Motor neuron (in vitro differentiated cells): ENCODE measurements around the gene SH3RF2. TPM values are rescaled to one million over a fixed set of nuclear protein-coding genes. Genes with fewer than 3 reads are reported as not detected.

Experiments used
- ATAC-seq, 8 experiments: fragments of 200-7000 bp; cut with Tn5 transposase; replicated peaks in 6 of 8; 2 replicates each; pipeline ENCODE4 v1.8.0; 2021; ENCODE audit warnings: mild to moderate bottlenecking in 8 of 8, moderate library complexity in 8 of 8
- H3K27ac ChIP-seq, 2 donors: fragments of 250-450 bp; sonication (Bioruptor Pico); 2 replicates each; pipeline ENCODE4 v1.9.0; 2021; ENCODE audit warnings: antibody characterized with exemption in 2 of 2, mild to moderate bottlenecking in 2 of 2, moderate library complexity in 1 of 2
- H3K4me1 ChIP-seq, 2 donors: fragments of 250-450 bp; sonication (Bioruptor Pico); replicated peaks in 1 of 2; 2 replicates each; pipeline ENCODE4 v1.6.1; 2021; ENCODE audit warnings: antibody characterized with exemption in 2 of 2, mild to moderate bottlenecking in 2 of 2, moderate library complexity in 1 of 2
- H3K4me3 ChIP-seq, 5 donors: fragments of 250-450 bp; sonication (Bioruptor Pico); 2 replicates each; pipeline ENCODE4 v1.9.0; 2021; ENCODE audit warnings: antibody characterized with exemption in 5 of 5, mild to moderate bottlenecking in 5 of 5, moderate library complexity in 4 of 5
- WGBS, 10 experiments: fragments of 450-650 bp; shearing (Covaris generic); methylation state at CpG; one replicate each; pipeline ENCODE4 v1.0.0; 2022; 5-methylcytosine and 5-hydroxymethylcytosine counted together
- in situ Hi-C, 9 experiments: fragments of 400-800 bp; cut with MboI; loops; one replicate each; pipeline ENCODE4 v1.15.0; 2021; ENCODE audit warnings: low sequenced_read_pairs in 9 of 9, low pct_unique_long_range_greater_than_20kb in 2 of 9; ENCODE audit not compliant: unreplicated experiment in 9 of 9
- total RNA-seq, 8 experiments: library from RNA; unstranded; fragments of 300-600 nt; gene quantifications; 2 replicates each; pipeline versions ENCODE4 v1.2.3 to v1.2.4, GENCODE V29; 2022

SH3RF2 gene
- total RNA-seq, 8 experiments from 2014 or later = 0.05 to 0.85 (median 0.27) TPM; not detected in 1

- 0 to 80% (median 40%) methylated on average over 1 of the region's 2 CpGs; no CpG with 5 or more reads in 5 of the 10 experiments for whole genome bisulfite sequencing, 10 experiments
- no peak overlapping the region for H3K27ac ChIP-seq
- peak in 1 of 8 experiments; percentile 31 for ATAC-seq
- in situ Hi-C loops = loop anchor here in 2 of 9 experiments (25.0 kb wide), 2 partner anchors 1860 to 1885 kb away; no protein-coding TSS in a partner anchor
- H3K4me1 ChIP-seq = peaks cover 0 to 5% of the 10 kb centered on the region in 2 donors
- H3K4me3 ChIP-seq = no peak overlapping the region
Observed at GRCh38 chr5:146072595-146072994, 136.2 kb downstream of the SH3RF2 start.

GRCh38 chr5:146073239-146073900, 137.0 kb downstream of the SH3RF2 start:
- H3K4me3 ChIP-seq = no peak overlapping the region
- no peak overlapping the region for H3K27ac ChIP-seq
- peaks cover 0 to 5% of the 10 kb centered on the region in 2 donors for H3K4me1 ChIP-seq
- 0 to 46% (median 23%) methylated on average over 1 to 9 of the region's 9 CpGs for WGBS, 10 experiments
- ATAC-seq = peak in 2 of 8 experiments; percentile 24 to 47
- in situ Hi-C loops = loop anchor here in 2 of 9 experiments (25.0 kb wide), 2 partner anchors 1861 to 1886 kb away; no protein-coding TSS in a partner anchor

DNA sequence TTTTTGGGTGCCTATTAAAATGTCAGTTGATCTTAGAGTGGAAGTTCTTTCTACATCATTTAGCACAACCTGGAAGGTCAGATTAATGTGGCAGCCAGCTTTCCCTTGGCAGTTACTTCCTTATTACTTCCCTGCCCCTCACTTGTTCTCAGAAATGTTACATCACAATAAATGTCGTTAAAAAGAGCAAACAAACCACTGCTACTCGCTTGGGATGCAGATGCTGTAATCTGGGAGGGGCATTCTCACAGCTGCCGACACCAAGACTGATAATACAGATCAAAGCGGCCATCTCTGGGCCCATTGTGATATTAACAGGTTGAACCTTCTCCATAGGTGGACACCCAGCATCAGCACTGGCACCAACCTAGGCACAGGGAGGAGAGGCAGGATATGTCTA, 139.7 kb downstream of the SH3RF2 start:
- in situ Hi-C loops = no loop called here
- ATAC-seq = peak in 6 of 8 experiments; percentile 26 to 65 (median 46)
- Histone ChIP-seq H3K4me1 (peaks cover 1 to 5% of the 10 kb centered on the region in 2 donors), H3K27ac (no peak overlapping the region), H3K4me3 (no peak overlapping the region)
- WGBS, 10 experiments = 6 to 53% (median 26%) methylated on average over 2 to 4 of the region's 4 CpGs; no CpG with 5 or more reads in 2 of the 10 experiments

DNA sequence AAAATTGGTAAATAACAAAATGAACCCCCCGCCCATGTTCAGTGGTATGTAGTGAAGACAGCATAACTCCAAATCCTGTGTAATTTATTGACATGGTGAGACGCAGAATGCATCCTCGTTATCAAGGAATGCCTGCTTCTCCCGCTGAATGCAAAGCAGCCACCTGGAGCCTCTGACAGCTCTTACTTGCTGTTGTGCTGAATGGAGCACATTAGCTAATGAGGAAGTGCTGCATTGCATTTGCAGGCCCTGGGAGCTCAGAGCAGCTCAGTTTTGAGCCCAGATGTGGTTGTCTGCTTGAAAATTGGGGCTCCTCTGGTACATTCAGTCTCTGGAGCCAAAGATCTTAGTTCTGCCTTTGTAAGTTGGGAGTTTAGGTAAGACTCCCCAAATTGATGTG, 140.1 kb downstream of the SH3RF2 start:
- in situ Hi-C loops = no loop called here
- 30 to 80% (median 49%) methylated on average over 1 to 4 of the region's 4 CpGs; no CpG with 5 or more reads in 6 of the 10 experiments for WGBS, 10 experiments

DNA sequence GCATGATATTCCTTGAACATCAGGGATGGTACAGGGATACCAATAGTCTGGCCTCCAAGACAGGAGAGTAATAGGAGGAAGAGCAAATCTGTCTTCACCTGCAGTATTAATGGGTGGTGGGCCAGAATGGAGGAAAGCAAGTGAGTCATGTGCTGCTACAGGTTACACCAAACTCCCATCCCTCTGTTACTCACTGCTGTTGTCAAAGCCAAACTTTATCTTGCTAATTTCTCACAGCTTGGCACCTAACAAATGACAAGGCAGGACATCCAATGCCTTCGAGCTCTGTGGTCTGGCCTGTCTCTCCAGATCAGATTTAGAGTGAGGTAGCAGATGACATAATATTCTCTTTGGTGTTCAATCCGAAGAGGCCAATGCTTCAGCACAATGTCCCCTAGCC, 142.2 kb downstream of the SH3RF2 start:
- no peak for ATAC-seq
- in situ Hi-C loops = no loop called here
- 0 to 40% (median 14%) methylated on average over 1 to 2 of the region's 2 CpGs; no CpG with 5 or more reads in 4 of the 10 experiments for WGBS, 10 experiments

More for the DNA sequence above, 140.1 kb downstream of the SH3RF2 start:
- H3K27ac ChIP-seq = no peak overlapping the region
- H3K4me3 ChIP-seq = no peak overlapping the region
- H3K4me1 ChIP-seq = peaks cover 5% of the 10 kb centered on the region in 2 donors
- peak in 6 of 8 experiments; percentile 37 to 83 (median 68) for ATAC-seq

GRCh38 chr5:146079695-146080373, 143.5 kb downstream of the SH3RF2 start:
- peak in 3 of 8 experiments; percentile 25 to 70 (median 58) for ATAC-seq
- in situ Hi-C loops = no loop called here
- Histone ChIP-seq H3K4me1 (peaks cover 5 to 10% of the 10 kb centered on the region in 2 donors), H3K27ac (no peak overlapping the region), H3K4me3 (no peak overlapping the region)
- 34 to 80% (median 60%) methylated on average over 1 to 7 of the region's 7 CpGs for whole genome bisulfite sequencing, 10 experiments

More for the DNA sequence above, 142.2 kb downstream of the SH3RF2 start:
- no peak overlapping the region for H3K4me3 ChIP-seq
- H3K27ac ChIP-seq = no peak overlapping the region
- peaks cover 5 to 10% of the 10 kb centered on the region in 2 donors for H3K4me1 ChIP-seq

DNA sequence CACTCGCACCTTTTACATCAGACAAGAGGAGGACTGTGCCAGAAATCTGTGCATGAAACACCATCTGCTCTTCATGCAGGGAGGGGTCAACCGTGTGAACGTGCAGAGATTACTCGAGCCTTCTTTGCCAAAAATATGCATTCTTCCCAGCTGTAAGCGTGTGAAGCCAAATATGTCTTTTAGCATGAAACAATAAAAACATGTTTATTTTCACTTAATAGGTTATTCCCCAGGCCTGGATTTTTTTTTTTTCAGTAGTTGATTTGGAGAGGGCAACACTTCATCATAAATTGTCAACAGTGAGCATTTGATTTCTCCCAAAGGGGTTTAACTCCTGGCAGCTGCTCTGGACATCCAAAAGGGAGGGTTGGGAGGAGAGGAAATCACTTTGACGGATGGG, 145.2 kb downstream of the SH3RF2 start:
- WGBS, 10 experiments = 2 to 87% (median 66%) methylated on average over 2 to 6 of the region's 6 CpGs; no CpG with 5 or more reads in 1 of the 10 experiments
- Histone ChIP-seq H3K4me3 (no peak overlapping the region), H3K27ac (no peak overlapping the region), H3K4me1 (peaks cover 0 to 10% of the 10 kb centered on the region in 2 donors)
- peak in 6 of 8 experiments; percentile 27 to 78 (median 50) for ATAC-seq
- in situ Hi-C loops = no loop called here

GRCh38 chr5:146082798-146083197, 146.4 kb downstream of the SH3RF2 start:
- H3K4me3 ChIP-seq = no peak overlapping the region
- in situ Hi-C loops = no loop called here
- H3K4me1 ChIP-seq = peaks cover 0 to 10% of the 10 kb centered on the region in 2 donors
- ATAC-seq = no peak
- no peak overlapping the region for H3K27ac ChIP-seq
- WGBS, 10 experiments = 60 to 100% (median 91%) methylated on average over 1 to 3 of the region's 3 CpGs; no CpG with 5 or more reads in 2 of the 10 experiments

GRCh38 chr5:146084376-146084775, 148.0 kb downstream of the SH3RF2 start:
- Histone ChIP-seq H3K4me1 (peaks cover 0 to 10% of the 10 kb centered on the region in 2 donors), H3K4me3 (no peak overlapping the region), H3K27ac (no peak overlapping the region)
- 50 to 100% (median 92%) methylated on average over 2 to 4 of the region's 4 CpGs; no CpG with 5 or more reads in 4 of the 10 experiments for WGBS, 10 experiments
- in situ Hi-C loops = no loop called here
- peak in 1 of 8 experiments; percentile 48 for ATAC-seq

DNA sequence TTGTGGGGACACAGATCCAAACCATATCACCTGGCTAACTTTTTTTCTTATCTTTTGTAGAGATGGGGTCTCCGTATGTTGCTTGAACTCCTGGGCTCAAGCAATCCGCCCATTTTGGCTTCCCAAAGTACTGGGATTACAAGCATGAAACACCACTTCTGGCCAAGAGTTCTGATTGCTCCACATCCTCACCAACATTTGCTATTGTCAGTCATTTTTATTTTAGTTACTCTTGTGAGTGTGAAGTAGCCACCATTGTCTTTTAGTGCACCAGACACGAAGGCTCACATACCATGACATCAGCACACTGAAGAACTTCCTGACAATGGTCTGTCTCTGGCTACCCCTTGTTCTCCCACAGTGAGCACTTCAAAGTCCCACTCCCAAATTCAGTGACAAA, 151.7 kb downstream of the SH3RF2 start:
- 40 to 100% (median 86%) methylated on average over 1 to 3 of the region's 3 CpGs; no CpG with 5 or more reads in 2 of the 10 experiments for WGBS, 10 experiments
- Histone ChIP-seq H3K4me1 (no peaks in the 10 kb centered on the region), H3K4me3 (no peak overlapping the region), H3K27ac (no peak overlapping the region)
- no peak for ATAC-seq
- in situ Hi-C loops = no loop called here

GRCh38 chr5:146089287-146089686, 152.9 kb downstream of the SH3RF2 start:
- ATAC-seq = no peak
- Histone ChIP-seq H3K4me3 (no peak overlapping the region), H3K27ac (no peak overlapping the region), H3K4me1 (no peaks in the 10 kb centered on the region)
- in situ Hi-C loops = no loop called here

DNA sequence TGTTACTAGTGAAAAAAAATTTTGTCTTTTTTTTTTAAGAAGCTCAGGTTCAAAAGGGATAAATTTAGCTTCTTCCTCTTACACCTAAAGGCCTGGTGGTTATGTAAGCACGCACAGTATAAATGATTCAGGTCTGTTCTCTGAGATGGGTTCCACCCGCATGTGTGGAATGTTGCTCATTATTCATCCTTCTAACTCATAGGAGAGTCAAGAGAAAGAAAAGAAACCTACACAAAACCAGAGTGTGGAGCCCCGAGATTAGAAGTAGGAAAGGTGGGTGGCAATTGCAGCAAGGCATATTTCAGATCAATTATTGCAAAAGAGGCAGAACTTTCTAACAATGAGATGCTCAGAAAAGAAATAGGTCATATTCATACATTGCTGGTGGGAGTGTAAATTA, 155.5 kb downstream of the SH3RF2 start:
- Histone ChIP-seq H3K4me1 (no peaks in the 10 kb centered on the region), H3K27ac (no peak overlapping the region), H3K4me3 (no peak overlapping the region)
- 22 to 100% (median 89%) methylated on average over 1 to 3 of the region's 3 CpGs for WGBS, 10 experiments
- in situ Hi-C loops = no loop called here
- peak in 3 of 8 experiments; percentile 34 to 82 (median 63) for ATAC-seq

DNA sequence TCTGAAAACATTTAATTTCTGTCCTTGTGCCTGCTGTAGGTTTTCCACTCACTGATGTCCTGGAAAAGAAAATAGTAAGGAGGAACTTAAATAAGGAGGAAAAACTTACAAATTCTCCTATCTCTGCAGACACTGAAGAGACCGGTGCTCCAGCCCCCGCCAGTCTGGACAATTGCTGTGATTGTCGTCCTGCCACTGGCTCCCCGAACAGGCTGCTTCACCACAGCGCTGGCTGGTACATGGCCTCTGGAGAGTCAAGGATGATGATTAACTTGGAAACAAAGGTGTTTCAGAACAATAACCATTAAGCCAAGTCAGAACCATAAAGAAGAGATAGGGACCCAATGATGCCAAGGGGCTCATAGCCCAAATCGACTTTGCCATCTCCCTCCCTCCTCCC, 161.7 kb downstream of the SH3RF2 start:
- ATAC-seq = no peak
- in situ Hi-C loops = no loop called here
- no peak overlapping the region for H3K4me3 ChIP-seq
- no peak overlapping the region for H3K27ac ChIP-seq
- no peaks in the 10 kb centered on the region for H3K4me1 ChIP-seq
- 63 to 100% (median 82%) methylated on average over 1 to 5 of the region's 6 CpGs; no CpG with 5 or more reads in 2 of the 10 experiments for WGBS, 10 experiments
